Measurements from ENCODE around the gene IGF1R. TPM values are rescaled to one million over a fixed set of nuclear protein-coding genes. Genes with fewer than 3 reads are reported as not detected.

Gene IGF1R
- total RNA-seq, 1 experiment from 2014 or later: 16.3 TPM

GRCh38 chr15:98778263-98778959 is 130.1 kb downstream of the IGF1R start:
- no TSS peak for BruUV-seq (replicated peaks)
- Histone ChIP-seq H3K4me1 (ENCODE audit: control insufficient read depth in 1 of 2, insufficient read depth in 2 of 2, low read length in 2 of 2) (peaks cover 4 to 7% of the 10 kb centered on the region in 2 experiments; a peak in 2 of 4 replicates), H4K20me1 (ENCODE audit: insufficient read depth) (no peaks in the 10 kb centered on the region), H3K9me2 (ENCODE audit: insufficient read depth) (no peaks in the 10 kb centered on the region), H3K27me3 (ENCODE audit: insufficient read depth, low read length) (no peaks in the 10 kb centered on the region), H3K36me3 (ENCODE audit: control insufficient read depth in 1 of 2, insufficient read depth in 2 of 2, low read length in 2 of 2) (no peaks in the 10 kb centered on the region), H3K4me2 (ENCODE audit: low read length) (no peak overlapping the region), H2AFZ (ENCODE audit: low read depth, low read length, poor library complexity, severe bottlenecking) (no peak overlapping the region), H3K79me2 (ENCODE audit: insufficient read depth, low read length) (no peaks in the 10 kb centered on the region), H3K27ac (ENCODE audit: low read depth, low read length) (no peak overlapping the region), H3K4me3 (replicated peaks in 1 of 2; ENCODE audit: low read depth in 1 of 2, low read length in 2 of 2) (no peak overlapping the region), H3K9me3 (ENCODE audit: control insufficient read depth in 1 of 2, insufficient read depth in 1 of 2, low read depth in 1 of 2, low read length in 2 of 2) (no peaks in the 10 kb centered on the region), H3K9ac (ENCODE audit: low read length) (no peak overlapping the region)
- ChIA-PET RAD21 (ENCODE audit: low non-redundant PET in 1 of 2, low total read pairs in 2 of 2, uncharacterized antibody in 2 of 2, unreplicated experiment in 2 of 2) (no interaction called here), CTCF (interaction anchor here (0.6 to 2.2 kb wide), 5 partner anchors 11 to 103 kb away, joined by 3 to 10 read pairs (median 3); no protein-coding TSS in a partner anchor), POLR2A (interaction anchor here (1.1 kb wide), 1 partner anchor 15 kb away, joined by 3 read pairs; no protein-coding TSS in a partner anchor)
- no peak for DNase-seq (ENCODE audit: low read depth, low spot score)
- TF ChIP-seq JUND (IDR thresholded peaks at IDR 0.05): no peak
- TF ChIP-seq ZNF274 (IDR thresholded peaks at IDR 0.05; ENCODE audit: low read depth, low read length): no peak
- TF ChIP-seq EGR1 (IDR thresholded peaks at IDR 0.05; ENCODE audit: low read depth): no peak
- intact Hi-C loops (cut with micrococcal nuclease): loop anchor here (2.0 to 10.0 kb wide), 3 partner anchors 280 to 436 kb away; no protein-coding TSS in a partner anchor
- ATAC-seq: no peak

GRCh38 chr15:98778960-98779359 is 130.6 kb downstream of the IGF1R start:
- no peak for ATAC-seq
- Histone ChIP-seq H2AFZ (ENCODE audit: low read depth, low read length, poor library complexity, severe bottlenecking) (no peak overlapping the region), H4K20me1 (ENCODE audit: insufficient read depth) (no peaks in the 10 kb centered on the region), H3K9ac (ENCODE audit: low read length) (no peak overlapping the region), H3K4me3 (replicated peaks in 1 of 2; ENCODE audit: low read depth in 1 of 2, low read length in 2 of 2) (no peak overlapping the region), H3K36me3 (ENCODE audit: control insufficient read depth in 1 of 2, insufficient read depth in 2 of 2, low read length in 2 of 2) (no peaks in the 10 kb centered on the region), H3K79me2 (ENCODE audit: insufficient read depth, low read length) (no peaks in the 10 kb centered on the region), H3K27ac (ENCODE audit: low read depth, low read length) (no peak overlapping the region), H3K9me2 (ENCODE audit: insufficient read depth) (no peaks in the 10 kb centered on the region), H3K4me2 (ENCODE audit: low read length) (no peak overlapping the region), H3K9me3 (ENCODE audit: control insufficient read depth in 1 of 2, insufficient read depth in 1 of 2, low read depth in 1 of 2, low read length in 2 of 2) (no peaks in the 10 kb centered on the region), H3K27me3 (ENCODE audit: insufficient read depth, low read length) (no peaks in the 10 kb centered on the region), H3K4me1 (ENCODE audit: control insufficient read depth in 1 of 2, insufficient read depth in 2 of 2, low read length in 2 of 2) (peaks cover 4 to 7% of the 10 kb centered on the region in 2 experiments; a peak in 2 of 4 replicates)
- CTCF ChIA-PET: interaction anchor here (0.6 to 2.2 kb wide), 5 partner anchors 11 to 102 kb away, joined by 3 to 10 read pairs (median 3); no protein-coding TSS in a partner anchor
- DNase-seq (ENCODE audit: low read depth, low spot score): no peak
- BruUV-seq (replicated peaks): no TSS peak
- TF ChIP-seq TCF7L2 (IDR thresholded peaks at IDR 0.05; ENCODE audit: borderline replicate concordance, extremely low read depth, insufficient read depth, insufficient read length): no peak
- TF ChIP-seq POLR2A (IDR thresholded peaks at IDR 0.05; ENCODE audit: borderline replicate concordance, extremely low read depth, insufficient read depth, insufficient read length): no peak
- no peak for TF ChIP-seq YY1 (IDR thresholded peaks at IDR 0.05; ENCODE audit: extremely low read depth, insufficient replicate concordance, low read depth, low read length)
- TF ChIP-seq SP1 (IDR thresholded peaks at IDR 0.05; ENCODE audit: low read depth): no peak
- TF ChIP-seq CBX3 (IDR thresholded peaks at IDR 0.05; ENCODE audit: low read depth): no peak
- no peak for TF ChIP-seq EZH2phosphoT487 (IDR thresholded peaks at IDR 0.05; ENCODE audit: borderline replicate concordance)
- TF ChIP-seq SIN3A (IDR thresholded peaks at IDR 0.05; ENCODE audit: low read depth): no peak
- TF ChIP-seq POLR2AphosphoS5 (IDR thresholded peaks at IDR 0.05; ENCODE audit: low read depth, low read length): no peak
- no peak for TF ChIP-seq ELF1 (IDR thresholded peaks at IDR 0.05; ENCODE audit: borderline replicate concordance, low read depth)
- no peak for TF ChIP-seq ZNF274 (IDR thresholded peaks at IDR 0.05; ENCODE audit: low read depth, low read length)
- TF ChIP-seq REST (IDR thresholded peaks at IDR 0.05; ENCODE audit: low read depth): no peak
- TF ChIP-seq, protein P1, sequence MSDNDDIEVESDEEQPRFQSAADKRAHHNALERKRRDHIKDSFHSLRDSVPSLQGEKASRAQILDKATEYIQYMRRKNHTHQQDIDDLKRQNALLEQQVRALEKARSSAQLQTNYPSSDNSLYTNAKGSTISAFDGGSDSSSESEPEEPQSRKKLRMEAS (IDR thresholded peaks at IDR 0.05): no peak
- no peak for TF ChIP-seq ZFX (IDR thresholded peaks at IDR 0.05)
- TF ChIP-seq EGR1 (IDR thresholded peaks at IDR 0.05; ENCODE audit: low read depth): no peak
- no peak for TF ChIP-seq SRF (IDR thresholded peaks at IDR 0.05; ENCODE audit: low read depth)
- POLR2A ChIA-PET: interaction anchor here (1.1 kb wide), 1 partner anchor 15 kb away, joined by 3 read pairs; no protein-coding TSS in a partner anchor
- RAD21 ChIA-PET (ENCODE audit: low non-redundant PET in 1 of 2, low total read pairs in 2 of 2, uncharacterized antibody in 2 of 2, unreplicated experiment in 2 of 2): no interaction called here
- intact Hi-C loops (cut with micrococcal nuclease): loop anchor here (2.0 to 10.0 kb wide), 3 partner anchors 280 to 436 kb away; no protein-coding TSS in a partner anchor
